Stimulated activated CD4-positive, alpha-beta T cell treated with anti-CD3 and anti-CD28 coated beads, Interleukin-4, amount 100 ng/mL, for 1 hour (primary cell): ENCODE results near the gene RHOT2.

ENCODE experiments used
- DNase-seq: peaks from one replicate; pipeline ENCODE4 v3.0.0-alpha.2; 2020

The RHOT2 gene

GRCh38 chr16:671353-672131 is 3.6 kb downstream of the RHOT2 start:
- DNase-seq, result no peak

- DNase-seq, result no peak
These were observed 4.4 kb downstream of the RHOT2 start for GRCh38 chr16:672371-672770.

GRCh38 chr16:672851-673250 is 4.9 kb downstream of the RHOT2 start:
- DNase-seq, result no peak

- no peak for DNase-seq
These were observed 5.6 kb downstream of the RHOT2 start for GRCh38 chr16:673399-673991.

DNA sequence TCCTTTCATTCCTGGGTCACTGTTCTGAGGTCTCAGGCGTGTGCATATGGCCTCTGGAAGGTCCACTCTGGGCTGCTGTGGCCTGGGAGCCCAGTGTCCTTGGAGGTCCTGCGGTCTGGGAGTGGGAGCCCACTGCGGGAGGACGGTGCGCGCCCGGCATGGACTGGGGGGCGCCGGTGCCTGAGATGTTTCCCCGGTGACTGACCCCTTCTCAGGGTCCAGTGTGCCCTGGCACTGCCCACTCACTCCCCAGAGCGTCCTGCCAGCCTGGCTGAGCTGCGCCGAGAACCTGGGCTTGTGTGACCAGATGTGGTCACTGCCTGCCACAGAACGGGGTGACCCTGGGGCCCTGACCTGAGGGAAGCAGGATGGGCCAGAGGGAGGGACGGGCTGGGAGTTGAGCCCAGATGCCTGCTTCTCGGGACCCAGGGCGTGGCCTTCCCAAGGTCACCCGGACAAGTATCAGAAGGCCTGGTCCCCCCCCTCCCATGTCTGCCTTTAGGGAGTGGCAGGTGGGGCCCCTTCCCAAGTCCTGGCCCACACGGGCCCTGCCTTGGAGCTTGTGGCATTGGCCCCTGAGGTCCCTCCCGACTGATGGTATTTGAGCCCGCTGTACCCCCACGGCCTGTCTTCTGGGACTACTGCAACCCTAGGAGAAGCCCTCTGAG is 6.4 kb downstream of the RHOT2 start:
- DNase-seq, result no peak

DNA sequence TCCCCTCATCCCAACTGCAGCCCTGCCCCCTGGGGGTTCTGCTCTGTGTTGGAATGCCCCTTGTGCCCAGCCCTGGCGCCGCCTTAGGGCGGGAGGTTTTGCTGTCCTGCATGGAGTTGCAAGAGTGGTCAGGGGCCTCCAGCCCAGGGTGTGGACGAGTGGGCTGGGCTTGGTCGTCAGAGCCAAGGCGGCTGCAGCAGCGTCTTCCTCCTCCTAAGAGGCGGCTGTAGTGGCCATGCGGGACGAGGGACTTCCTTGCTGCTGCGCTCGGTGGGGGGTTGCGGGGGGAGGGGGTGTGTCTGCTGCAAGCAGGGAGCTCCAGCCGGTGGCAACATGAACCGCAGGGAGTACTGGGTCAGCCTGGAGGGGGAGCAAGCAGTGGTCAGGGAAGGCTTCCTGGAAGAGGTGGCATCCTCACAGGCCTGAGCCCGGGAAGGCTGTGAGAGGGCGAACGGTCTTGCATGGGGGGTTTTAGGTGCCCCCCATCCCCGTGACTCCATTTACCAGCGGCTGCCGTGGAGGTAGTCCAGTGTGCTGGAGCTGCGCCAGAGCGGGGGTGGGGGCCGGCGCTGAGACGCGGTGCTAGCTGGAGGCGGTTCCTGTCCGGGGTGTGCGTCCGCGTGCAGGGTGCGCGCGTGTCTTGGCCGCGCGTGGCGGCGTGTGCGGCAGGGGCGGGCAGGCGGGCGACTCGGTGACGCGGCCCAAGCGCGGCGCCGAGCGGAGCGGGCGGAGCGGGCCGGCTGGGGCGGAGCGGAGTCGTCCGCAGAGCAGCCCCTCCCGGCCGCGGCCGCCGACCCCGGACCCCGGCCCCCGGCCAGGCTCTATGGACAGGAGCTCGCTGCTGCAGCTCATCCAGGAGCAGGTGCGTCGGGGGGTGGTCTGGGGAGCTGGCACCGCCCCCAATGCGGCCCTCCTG is 7.3 kb downstream of the RHOT2 start, which contains the start of gene RHBDL1:
RHBDL1 (plus strand) TSS at position 704 of the 916 bp plus-strand sequence; CDS start at position 824, 120 bp downstream.
- no peak for DNase-seq

DNA sequence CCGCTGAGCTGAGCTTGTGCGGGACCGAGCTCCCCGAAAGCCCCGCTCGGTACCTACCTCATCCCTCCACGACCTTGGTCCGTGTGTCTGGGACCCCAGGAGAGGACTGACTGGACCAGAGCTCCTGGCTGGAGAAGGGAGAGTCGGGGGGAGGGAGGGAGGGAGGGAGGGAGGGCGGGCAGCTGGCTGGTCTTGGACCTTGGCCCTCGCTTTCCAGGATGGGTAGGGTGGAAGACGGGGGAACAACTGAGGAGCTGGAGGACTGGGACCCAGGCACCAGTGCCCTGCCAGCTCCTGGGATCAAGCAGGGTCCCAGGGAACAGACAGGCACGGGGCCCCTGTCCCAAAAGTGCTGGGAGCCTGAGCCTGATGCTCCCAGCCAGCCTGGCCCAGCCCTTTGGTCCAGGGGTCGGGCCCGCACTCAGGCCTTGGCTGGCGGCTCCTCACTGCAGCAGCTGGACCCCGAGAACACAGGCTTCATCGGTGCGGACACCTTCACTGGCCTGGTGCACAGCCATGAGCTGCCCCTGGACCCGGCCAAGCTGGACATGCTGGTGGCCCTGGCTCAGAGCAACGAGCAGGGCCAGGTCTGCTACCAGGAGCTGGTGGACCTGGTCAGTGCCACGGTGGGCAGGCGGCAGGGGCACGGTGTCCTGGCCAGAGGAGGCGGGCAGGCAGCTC is 8.1 kb downstream of the RHOT2 start:
- no peak for DNase-seq

DNA sequence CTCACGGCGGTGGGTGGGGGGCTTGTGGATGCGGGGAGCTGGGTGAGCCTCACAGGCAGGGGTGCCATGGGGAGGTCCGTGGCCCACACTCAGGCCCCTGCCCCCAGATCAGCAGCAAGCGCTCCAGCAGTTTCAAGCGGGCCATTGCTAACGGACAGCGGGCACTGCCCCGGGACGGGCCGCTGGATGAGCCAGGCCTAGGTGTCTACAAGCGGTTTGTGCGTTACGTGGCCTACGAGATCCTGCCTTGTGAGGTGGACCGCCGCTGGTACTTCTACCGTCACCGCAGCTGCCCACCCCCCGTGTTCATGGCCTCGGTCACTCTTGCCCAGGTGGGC is 8.6 kb downstream of the RHOT2 start:
- no peak for DNase-seq

DNA sequence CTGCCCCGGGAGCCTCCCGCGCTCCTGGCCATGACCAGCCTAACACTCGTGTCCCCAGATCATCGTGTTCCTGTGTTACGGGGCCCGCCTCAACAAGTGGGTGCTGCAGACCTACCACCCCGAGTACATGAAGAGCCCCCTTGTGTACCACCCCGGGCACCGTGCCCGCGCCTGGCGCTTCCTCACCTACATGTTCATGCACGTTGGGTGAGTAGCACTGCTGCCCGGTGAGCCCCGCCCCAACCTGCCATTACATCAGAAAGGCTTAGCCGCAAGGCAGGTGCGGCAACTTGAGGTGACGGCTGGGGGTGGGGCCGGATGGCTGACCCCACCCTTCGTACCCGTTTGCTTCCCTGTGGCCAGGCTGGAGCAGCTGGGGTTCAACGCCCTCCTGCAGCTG is 9.0 kb downstream of the RHOT2 start:
- no peak for DNase-seq

GRCh38 chr16:677316-678190 is 9.6 kb downstream of the RHOT2 start:
- DNase-seq, result no peak

- DNase-seq, result no peak
These were observed 10.4 kb downstream of the RHOT2 start for GRCh38 chr16:678209-678857.

GRCh38 chr16:678858-679813 is 11.2 kb downstream of the RHOT2 start:
- DNase-seq, result peak; percentile 51

GRCh38 chr16:679814-680624 is 12.1 kb downstream of the RHOT2 start, which contains the start of gene STUB1:
Gene STUB1, plus strand, starts transcription at chr16:680410. Its CDS starts 116 bp downstream, at chr16:680526.
- DNase-seq, result peak; percentile 91

- DNase-seq, result no peak
These were observed 12.7 kb downstream of the RHOT2 start for GRCh38 chr16:680625-680945.

- DNase-seq, result no peak
These were observed 13.2 kb downstream of the RHOT2 start for GRCh38 chr16:680967-681745.

GRCh38 chr16:681746-682427 is 14.0 kb downstream of the RHOT2 start:
- DNase-seq, result no peak
